HG02571 (cell line): ENCODE data around the gene RANBP1.

Experiments used
- ATAC-seq: cut with Tn5 transposase; IDR thresholded peaks from one replicate; pipeline ENCODE4 v1.9.1; 2021; ENCODE audit warnings: mild to moderate bottlenecking, moderate library complexity; ENCODE audit not compliant: unreplicated experiment

RANBP1 gene

GRCh38 chr22:20118300-20119020, 2.6 kb downstream of the RANBP1 start:
- no peak for ATAC-seq

GRCh38 chr22:20121856-20122415, 6.0 kb downstream of the RANBP1 start:
- ATAC-seq: no peak

- ATAC-seq: no peak
Observed at GRCh38 chr22:20123366-20124082, 7.6 kb downstream of the RANBP1 start.

DNA sequence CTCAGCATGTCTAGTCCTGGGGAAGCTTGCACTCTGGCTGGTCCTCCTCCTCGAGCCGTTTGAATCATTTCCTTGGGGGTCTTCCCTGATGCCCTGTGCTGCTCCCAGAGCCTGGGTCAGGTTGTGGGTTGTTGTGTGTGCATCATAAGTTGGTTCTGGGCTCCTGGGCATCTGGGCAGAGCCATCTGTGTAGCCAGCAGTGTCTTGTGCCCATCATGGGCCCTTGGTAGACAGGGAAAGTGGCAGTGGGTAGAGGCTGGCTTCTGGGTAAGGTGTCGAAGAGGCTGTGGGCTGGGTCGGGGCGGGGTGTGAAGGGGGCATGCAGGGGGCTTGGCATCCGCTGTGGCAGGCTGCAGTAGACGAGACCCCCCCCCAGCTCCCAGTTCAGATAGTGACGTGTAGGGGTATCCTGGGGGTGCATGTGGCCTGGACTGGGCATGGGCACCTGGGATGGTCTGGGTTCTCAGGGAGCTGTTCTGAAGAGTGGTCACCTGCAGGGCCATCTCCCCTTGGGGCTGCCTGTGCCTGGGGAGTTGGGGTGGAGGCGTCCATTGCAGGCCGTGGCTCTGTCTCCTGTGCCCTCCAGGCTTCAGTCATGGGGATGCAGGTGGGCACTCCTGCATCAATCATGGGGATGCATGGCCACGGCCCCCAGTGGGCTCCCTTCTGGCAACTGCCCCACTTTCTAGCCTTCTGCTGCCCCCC, 8.3 kb downstream of the RANBP1 start:
- ATAC-seq: no peak

DNA sequence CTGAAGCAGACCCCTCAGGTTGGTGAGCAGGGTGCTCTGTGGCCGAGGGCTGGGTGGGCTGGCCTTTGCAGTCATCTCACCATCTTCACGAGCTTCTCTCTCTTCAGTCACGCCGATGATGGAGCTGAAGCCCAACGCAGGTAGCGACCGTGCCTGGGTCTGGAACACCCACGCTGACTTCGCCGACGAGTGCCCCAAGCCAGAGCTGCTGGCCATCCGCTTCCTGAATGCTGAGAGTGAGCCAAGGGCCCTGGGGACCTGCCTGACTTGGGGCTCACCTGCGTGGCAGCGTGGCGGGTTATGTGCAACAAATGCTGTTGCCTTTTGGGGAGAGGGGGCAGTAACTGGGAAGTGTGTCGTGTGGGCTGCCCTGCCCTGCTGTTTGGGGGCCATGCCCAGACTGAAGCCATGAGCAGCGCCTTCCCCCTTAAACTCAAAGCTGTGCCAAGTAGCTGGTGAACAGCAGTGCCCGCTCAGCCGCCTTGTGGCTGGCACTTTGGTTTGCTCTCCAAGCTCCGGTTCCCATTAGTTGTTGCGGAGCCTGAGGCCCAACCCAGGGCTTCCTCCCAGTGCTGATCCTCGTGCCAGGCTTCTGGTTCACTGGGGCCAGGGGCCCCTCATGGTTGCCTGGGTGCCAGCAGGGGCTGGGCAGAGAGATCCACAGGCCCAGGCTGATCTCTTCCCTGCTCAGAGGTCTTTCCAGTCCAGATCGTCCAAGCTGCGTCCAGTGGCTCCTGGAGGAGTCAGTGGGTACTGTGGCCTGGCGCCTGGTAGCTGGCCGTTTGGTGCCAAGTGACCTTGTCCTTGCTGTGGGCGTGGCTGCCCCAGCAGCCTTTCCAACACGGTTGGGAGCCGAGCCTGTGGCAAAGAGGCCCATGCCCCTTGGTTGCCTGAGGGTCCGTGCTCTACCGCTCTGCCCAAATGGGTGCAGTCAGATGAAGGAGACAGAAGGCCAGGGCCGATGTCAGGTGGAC, 9.6 kb downstream of the RANBP1 start:
- no peak for ATAC-seq

DNA sequence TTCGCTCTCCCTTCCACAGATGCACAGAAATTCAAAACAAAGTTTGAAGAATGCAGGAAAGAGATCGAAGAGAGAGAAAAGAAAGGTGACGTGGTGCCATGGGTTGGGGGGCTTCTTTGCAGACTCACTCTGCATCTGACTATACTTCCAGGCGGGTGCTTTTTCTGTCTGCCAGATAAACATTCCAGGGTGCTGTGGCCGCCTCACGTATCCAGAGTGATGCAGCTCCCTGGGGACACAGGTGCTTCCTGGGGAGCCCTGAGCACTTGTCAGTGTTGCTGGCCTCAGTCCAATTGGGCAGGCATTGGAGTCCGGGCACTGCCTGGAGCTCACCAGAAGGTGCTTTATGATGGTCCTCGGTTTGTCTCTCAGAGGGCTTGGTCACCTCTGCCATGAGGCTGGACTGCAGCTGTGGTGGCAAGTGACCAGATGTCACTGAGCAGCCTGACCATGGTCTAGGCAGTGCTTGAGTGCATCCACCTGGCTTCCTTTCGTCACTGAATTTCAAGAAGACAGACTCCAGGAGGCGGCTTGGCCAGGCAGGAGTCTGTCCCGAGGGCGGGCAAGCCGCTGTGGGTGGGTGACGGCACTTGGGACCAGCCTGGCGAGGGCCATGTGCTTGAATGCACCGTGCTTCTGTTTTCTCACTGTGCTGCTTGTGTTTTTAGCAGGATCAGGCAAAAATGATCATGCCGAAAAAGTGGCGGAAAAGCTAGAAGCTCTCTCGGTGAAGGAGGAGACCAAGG, 10.6 kb downstream of the RANBP1 start:
- ATAC-seq: no peak

GRCh38 chr22:20127318-20127868, 11.5 kb downstream of the RANBP1 start:
- ATAC-seq: no peak

GRCh38 chr22:20127869-20128618, 12.1 kb downstream of the RANBP1 start:
- no peak for ATAC-seq

- ATAC-seq: no peak
Observed at GRCh38 chr22:20128619-20128901, 12.7 kb downstream of the RANBP1 start.

- no peak for ATAC-seq
Observed at GRCh38 chr22:20128902-20129746, 13.2 kb downstream of the RANBP1 start.

- ATAC-seq: no peak
Observed at GRCh38 chr22:20129747-20130014, 13.8 kb downstream of the RANBP1 start.

DNA sequence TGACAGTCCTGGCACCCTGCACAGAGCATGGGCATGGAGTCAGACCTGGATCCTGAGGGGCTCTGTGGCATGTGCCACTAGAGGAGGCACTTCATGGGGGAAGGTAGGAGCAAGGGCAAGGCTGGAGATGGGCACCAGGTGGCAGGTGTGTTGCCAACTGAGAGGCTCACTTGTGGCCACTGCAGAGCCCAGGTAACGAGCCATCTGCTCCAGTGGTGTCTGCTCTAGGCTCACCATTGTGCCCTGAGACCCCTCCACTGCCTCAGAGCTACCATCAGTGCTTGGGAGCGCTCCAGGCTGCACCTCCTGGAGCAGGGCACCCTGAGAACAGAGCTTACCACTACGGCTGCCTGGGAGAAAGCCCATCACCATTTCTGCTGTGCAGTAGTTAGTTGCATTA, 14.4 kb downstream of the RANBP1 start:
- ATAC-seq: no peak

DNA sequence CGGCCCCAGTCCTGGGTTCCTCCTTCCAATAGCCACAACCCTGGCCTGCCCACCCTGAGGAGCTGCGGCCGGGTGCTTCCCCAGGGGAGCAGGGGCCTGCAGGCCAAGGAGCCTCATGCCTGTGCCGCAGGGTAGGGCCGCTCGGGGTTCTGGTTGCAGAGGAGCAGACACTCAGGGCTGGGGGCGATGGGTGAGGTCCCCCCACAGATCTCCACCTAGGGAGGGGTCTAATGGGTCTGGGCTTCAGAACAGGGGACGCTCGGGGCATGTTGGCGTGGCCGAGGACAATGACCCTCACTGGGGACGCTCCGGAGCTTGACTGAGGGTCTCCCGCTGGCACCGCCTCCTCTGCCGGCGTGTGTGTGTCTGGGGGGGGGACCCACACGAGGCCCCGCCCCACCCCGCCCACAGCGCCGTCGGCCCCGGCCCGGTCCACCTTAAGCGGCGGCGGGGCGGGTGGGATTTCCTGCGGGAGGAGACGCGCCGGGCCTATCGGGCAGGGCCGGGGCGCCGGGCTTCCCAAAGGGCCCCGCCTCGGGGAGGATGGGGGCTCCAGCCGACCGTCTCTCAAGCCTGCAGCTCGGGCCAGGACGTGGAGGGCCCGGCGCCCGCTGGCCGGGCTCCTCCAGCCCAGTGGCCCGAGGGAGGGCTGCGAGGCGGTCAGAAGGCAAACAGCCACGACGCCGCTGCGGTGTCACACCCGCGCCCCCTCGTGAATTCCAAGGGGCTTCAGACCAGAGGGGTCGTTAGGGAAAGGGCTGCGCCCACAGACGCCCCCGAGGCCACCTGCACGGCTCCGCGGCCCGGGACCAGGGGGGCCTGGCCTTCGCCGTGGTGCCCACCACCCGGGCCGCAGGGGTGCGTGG, 15.1 kb downstream of the RANBP1 start:
- peak; percentile 63 for ATAC-seq

GRCh38 chr22:20131597-20131858, 15.6 kb downstream of the RANBP1 start, which contains the start of gene ZDHHC8:
Gene ZDHHC8, plus strand, starts transcription at chr22:20131804. Its CDS starts 144 bp downstream, at chr22:20131948.
- peak; percentile 35 for ATAC-seq

DNA sequence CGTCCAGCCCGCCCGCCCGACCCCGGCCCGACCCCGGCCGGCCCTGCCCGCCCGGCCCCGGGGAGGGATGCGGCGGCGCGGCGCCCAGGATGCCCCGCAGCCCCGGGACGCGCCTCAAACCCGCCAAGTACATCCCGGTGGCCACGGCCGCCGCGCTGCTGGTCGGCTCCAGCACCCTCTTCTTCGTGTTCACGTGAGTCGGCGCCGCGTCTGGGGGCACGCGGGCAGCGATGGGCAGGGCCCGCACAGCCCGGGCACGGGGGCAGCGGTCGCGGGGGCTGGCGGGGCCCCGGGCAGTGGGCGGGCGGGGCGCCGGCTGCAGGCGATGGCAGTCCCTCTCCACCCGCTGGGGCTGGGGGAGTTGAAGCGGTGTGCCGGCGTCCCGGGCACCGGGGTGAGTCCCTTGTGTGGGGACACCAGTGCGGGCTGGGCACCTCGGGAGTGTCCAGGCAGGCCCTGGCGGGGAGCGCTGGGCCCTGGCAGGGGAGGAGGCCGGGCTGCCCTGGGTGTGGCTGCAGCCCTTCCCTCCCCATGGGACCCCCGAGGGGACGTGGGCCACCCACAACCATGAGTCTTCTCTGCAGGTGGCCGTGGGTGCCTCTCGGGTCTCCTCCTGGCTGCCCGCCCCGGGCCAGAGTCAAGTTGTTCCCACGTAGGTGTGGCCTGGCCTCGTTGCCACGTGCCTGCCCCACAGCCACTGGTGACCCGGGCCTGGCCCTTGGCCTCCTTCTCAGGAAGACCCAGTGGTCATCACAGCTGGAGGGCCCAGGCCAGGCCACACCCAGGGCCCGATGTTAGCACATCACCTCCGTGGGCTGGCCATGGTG, 16.2 kb downstream of the RANBP1 start:
- ATAC-seq: peak; percentile 12

- ATAC-seq: no peak
Observed at GRCh38 chr22:20132686-20133246, 16.9 kb downstream of the RANBP1 start.
